Activated CD8-positive, alpha-beta memory T cell treated with anti-CD3 and anti-CD28 coated beads, Interleukin-2, amount 10 ng/mL, durations not matched to agents 7 days and 5 days (primary cell): ENCODE results near the gene STARD10. TPM values are rescaled to one million over a fixed set of nuclear protein-coding genes. Genes with fewer than 3 reads are reported as not detected.
A peak's percentile ranks its signal among the peaks of the same experiment; 100 is the strongest.
"Not testable (repeated sequence)": the region's sequence is repeated elsewhere in the genome, so short reads cannot be mapped to it uniquely, and the experiment has no call there.

Experiments used
- ATAC-seq: fragments of 150-1000 bp; cut with Tn5 transposase; one replicate; pipeline ENCODE4 v1.10.0; 2021; ENCODE audit warnings: moderate library complexity
- CTCF ChIA-PET: fragments of 350-600 bp; sonication (Branson Sonifier 250); formaldehyde crosslinking; loops from one replicate; lab custom pipeline; 2021; ENCODE audit warnings: antibody characterized with exemption; lab: Charles Lee
- DNase-seq: peaks from one replicate; pipeline ENCODE4 v3.0.0-alpha.2; 2020
- H3K27ac Mint-ChIP-seq: one replicate; pipeline ENCODE4 v1.8.0; 2021; ENCODE audit warnings: mild to moderate bottlenecking, mixed read lengths
- H3K27me3 Mint-ChIP-seq: one replicate; pipeline ENCODE4 v1.8.0; 2021; ENCODE audit warnings: mixed read lengths
- H3K36me3 Mint-ChIP-seq: one replicate; pipeline ENCODE4 v1.8.0; 2021; ENCODE audit warnings: mild to moderate bottlenecking, mixed read lengths
- H3K4me1 Mint-ChIP-seq: one replicate; pipeline ENCODE4 v1.8.0; 2021; ENCODE audit warnings: mixed read lengths
- H3K4me3 Mint-ChIP-seq: one replicate; pipeline ENCODE4 v1.8.0; 2021; ENCODE audit warnings: mild to moderate bottlenecking, moderate library complexity, mixed read lengths
- H3K9me3 Mint-ChIP-seq: one replicate; pipeline ENCODE4 v1.8.0; 2022; ENCODE audit warnings: low read depth, mixed read lengths
- total RNA-seq, 2 experiments: library from RNA; stranded (reverse); gene quantifications; one replicate each; pipeline ENCODE4 v1.2.3, GENCODE V29; 2021

The STARD10 gene
- total RNA-seq, 2 experiments from 2014 or later: 8.4 to 18.4 TPM

GRCh38 chr11:72792437-72793021 lies 1.3 kb downstream of the STARD10 start:
- no peak for ATAC-seq
- Mint-ChIP-seq H3K27me3 (no peaks in the 10 kb centered on the region), H3K4me1 (peaks cover 33% of the 10 kb centered on the region), H3K27ac (peak overlapping the region; percentile 98), H3K36me3 (no peaks in the 10 kb centered on the region), H3K4me3 (no peak overlapping the region), H3K9me3 (no peaks in the 10 kb centered on the region)
- CTCF ChIA-PET: interaction anchor here (0.9 to 4.7 kb wide), 18 partner anchors 10 to 384 kb away, joined by 3 to 121 read pairs (median 6); partner anchors contain the start of genes ARAP1, ATG16L2 and FCHSD2
- no peak for DNase-seq

- H3K4me1 Mint-ChIP-seq: peaks cover 44% of the 10 kb centered on the region
- CTCF ChIA-PET: interaction anchor here (4.1 kb wide), 2 partner anchors 12 to 65 kb away, joined by 54 to 121 read pairs; no protein-coding TSS in a partner anchor
- not testable (repeated sequence) for H3K9me3 Mint-ChIP-seq, ATAC-seq, H3K4me3 Mint-ChIP-seq, DNase-seq, H3K27ac Mint-ChIP-seq, H3K36me3 Mint-ChIP-seq, H3K27me3 Mint-ChIP-seq
Measured at GRCh38 chr11:72791228-72791627, 2.6 kb downstream of the STARD10 start.

- ATAC-seq: no peak
- Mint-ChIP-seq H3K9me3 (no peaks in the 10 kb centered on the region), H3K4me3 (no peak overlapping the region), H3K27me3 (no peaks in the 10 kb centered on the region), H3K36me3 (no peaks in the 10 kb centered on the region), H3K27ac (peak overlapping the region; percentile 24), H3K4me1 (peaks cover 41% of the 10 kb centered on the region)
- CTCF ChIA-PET: interaction anchor here (1.2 kb wide), 1 partner anchor 23 kb away, joined by 3 read pairs; no protein-coding TSS in a partner anchor
- no peak for DNase-seq
Measured at GRCh38 chr11:72789493-72790131, 4.2 kb downstream of the STARD10 start.

GRCh38 chr11:72788241-72788640 lies 5.6 kb downstream of the STARD10 start:
- H3K27ac Mint-ChIP-seq: peak overlapping the region; percentile 83
- H3K36me3 Mint-ChIP-seq: no peaks in the 10 kb centered on the region
- CTCF ChIA-PET: interaction anchor here (0.8 to 2.8 kb wide), 5 partner anchors 25 to 62 kb away, joined by 3 to 24 read pairs (median 4); no protein-coding TSS in a partner anchor
- DNase-seq: no peak
- H3K4me3 Mint-ChIP-seq: no peak overlapping the region
- no peak for ATAC-seq
- H3K4me1 Mint-ChIP-seq: peaks cover 31% of the 10 kb centered on the region
- no peaks in the 10 kb centered on the region for H3K9me3 Mint-ChIP-seq
- H3K27me3 Mint-ChIP-seq: no peaks in the 10 kb centered on the region

- H3K27ac Mint-ChIP-seq: peak overlapping the region; percentile 83
Measured at GRCh38 chr11:72787216-72788104, 6.4 kb downstream of the STARD10 start.

GRCh38 chr11:72786305-72787215 lies 7.3 kb downstream of the STARD10 start:
- Mint-ChIP-seq H3K36me3 (no peaks in the 10 kb centered on the region), H3K4me1 (peaks cover 28% of the 10 kb centered on the region), H3K27ac (no peak overlapping the region), H3K4me3 (no peak overlapping the region), H3K27me3 (no peaks in the 10 kb centered on the region), H3K9me3 (no peaks in the 10 kb centered on the region)
- CTCF ChIA-PET: interaction anchor here (0.8 to 2.8 kb wide), 8 partner anchors 16 to 103 kb away, joined by 4 to 24 read pairs (median 4); no protein-coding TSS in a partner anchor
- ATAC-seq: no peak
- DNase-seq: no peak

More at GRCh38 chr11:72787216-72788104, 6.4 kb downstream of the STARD10 start:
- DNase-seq (no peak), ATAC-seq (peak; percentile 46)
- H3K4me3 Mint-ChIP-seq: no peak overlapping the region
- CTCF ChIA-PET: interaction anchor here (0.8 to 2.8 kb wide), 8 partner anchors 20 to 104 kb away, joined by 3 to 24 read pairs (median 4); no protein-coding TSS in a partner anchor
- H3K36me3 Mint-ChIP-seq: no peaks in the 10 kb centered on the region
- no peaks in the 10 kb centered on the region for H3K27me3 Mint-ChIP-seq
- peaks cover 24% of the 10 kb centered on the region for H3K4me1 Mint-ChIP-seq
- no peaks in the 10 kb centered on the region for H3K9me3 Mint-ChIP-seq

- CTCF ChIA-PET: no interaction called here
- Mint-ChIP-seq H3K4me3 (no peak overlapping the region), H3K27ac (no peak overlapping the region), H3K27me3 (peaks cover 8% of the 10 kb centered on the region), H3K36me3 (no peaks in the 10 kb centered on the region), H3K4me1 (peaks cover 28% of the 10 kb centered on the region), H3K9me3 (no peaks in the 10 kb centered on the region)
- ATAC-seq (no peak), DNase-seq (no peak)
Measured at GRCh38 chr11:72784662-72785061, 9.2 kb downstream of the STARD10 start.

GRCh38 chr11:72783144-72783905 lies 10.5 kb downstream of the STARD10 start:
- Mint-ChIP-seq H3K36me3 (no peaks in the 10 kb centered on the region), H3K27ac (no peak overlapping the region), H3K9me3 (no peaks in the 10 kb centered on the region), H3K4me3 (no peak overlapping the region), H3K4me1 (peaks cover 27% of the 10 kb centered on the region), H3K27me3 (peaks cover 8% of the 10 kb centered on the region)
- DNase-seq: no peak
- ATAC-seq: no peak
- CTCF ChIA-PET: interaction anchor here (1.0 to 8.8 kb wide), 6 partner anchors 10 to 99 kb away, joined by 3 to 54 read pairs (median 6); partner anchors contain the start of gene STARD10

GRCh38 chr11:72782081-72782920 lies 11.5 kb downstream of the STARD10 start:
- ATAC-seq (no peak), DNase-seq (no peak)
- H3K27me3 Mint-ChIP-seq: peaks cover 8% of the 10 kb centered on the region
- no peaks in the 10 kb centered on the region for H3K36me3 Mint-ChIP-seq
- no peaks in the 10 kb centered on the region for H3K9me3 Mint-ChIP-seq
- peak overlapping the region; percentile 58 for H3K4me3 Mint-ChIP-seq
- H3K4me1 Mint-ChIP-seq: peaks cover 17% of the 10 kb centered on the region
- no peak overlapping the region for H3K27ac Mint-ChIP-seq
- CTCF ChIA-PET: interaction anchor here (1.0 to 8.8 kb wide), 7 partner anchors 11 to 98 kb away, joined by 3 to 54 read pairs (median 5); partner anchors contain the start of gene STARD10

- Mint-ChIP-seq H3K4me1 (peaks cover 14% of the 10 kb centered on the region), H3K4me3 (peak overlapping the region; percentile 58), H3K9me3 (no peaks in the 10 kb centered on the region), H3K36me3 (no peaks in the 10 kb centered on the region), H3K27me3 (peaks cover 8% of the 10 kb centered on the region), H3K27ac (no peak overlapping the region)
- CTCF ChIA-PET: interaction anchor here (1.5 to 8.8 kb wide), 4 partner anchors 11 to 56 kb away, joined by 4 to 54 read pairs (median 10); partner anchors contain the start of gene STARD10
- DNase-seq (no peak), ATAC-seq (peak; percentile 80)
Measured at GRCh38 chr11:72781313-72782080, 12.3 kb downstream of the STARD10 start.
